ENCODE measurements around the gene CNNM1. TPM values are rescaled to one million over a fixed set of nuclear protein-coding genes. Genes with fewer than 3 reads are reported as not detected.

The CNNM1 gene
- total and polyA plus RNA-seq, 12 donors: 0.01 to 0.24 (median 0.10) TPM; not detected in 4

GRCh38 chr10:99370993-99371392 lies 41.8 kb downstream of the CNNM1 start:
- H3K36me3 ChIP-seq: no peaks in the 10 kb centered on the region
- no peak overlapping the region for H3K4me3 ChIP-seq
- intact Hi-C loops (cut with DNase I): loop anchor here in 1 of 10 donors (10.0 kb wide), 1 partner anchor 896 kb away; no protein-coding TSS in a partner anchor
- DNase-seq (no peak), ATAC-seq (peak in 1 of 8 donors; percentile 45)
- peaks cover 0 to 57% (median 8%) of the 10 kb centered on the region in 7 donors for H3K27me3 ChIP-seq
- H3K9me3 ChIP-seq: no peaks in the 10 kb centered on the region
- peak in 8 of 9 donors; percentile 21 to 56 (median 44) for TF ChIP-seq CTCF (IDR thresholded peaks at IDR 0.05)
- peaks cover 0 to 9% (median 0%) of the 10 kb centered on the region in 9 donors for H3K4me1 ChIP-seq
- 27 to 28% methylated on average over 2 of the region's 2 CpGs for WGBS, 2 donors
- no peak overlapping the region for H3K27ac ChIP-seq

- H3K4me3 ChIP-seq: no peak overlapping the region
- no peaks in the 10 kb centered on the region for H3K36me3 ChIP-seq
- H3K27ac ChIP-seq: no peak overlapping the region
- WGBS, 2 donors: 60 to 66% methylated on average over 9 of the region's 9 CpGs
- no peaks in the 10 kb centered on the region for H3K9me3 ChIP-seq
- no peak for ATAC-seq
- intact Hi-C loops (cut with DNase I): loop anchor here in 1 of 10 donors (10.0 kb wide), 1 partner anchor 898 kb away; no protein-coding TSS in a partner anchor
- DNase-seq: no peak
- no peak for TF ChIP-seq CTCF (IDR thresholded peaks at IDR 0.05)
- peaks cover 0 to 57% (median 8%) of the 10 kb centered on the region in 7 donors for H3K27me3 ChIP-seq
- peaks cover 0 to 9% (median 0%) of the 10 kb centered on the region in 9 donors for H3K4me1 ChIP-seq
Measured at GRCh38 chr10:99372546-99373271, 43.6 kb downstream of the CNNM1 start.

GRCh38 chr10:99374526-99374925 lies 45.4 kb downstream of the CNNM1 start:
- DNase-seq: no peak
- Histone ChIP-seq H3K4me1 (peaks cover 0 to 9% (median 0%) of the 10 kb centered on the region in 9 donors), H3K4me3 (no peak overlapping the region), H3K27ac (no peak overlapping the region), H3K27me3 (peaks cover 0 to 45% (median 6%) of the 10 kb centered on the region in 7 donors), H3K36me3 (no peaks in the 10 kb centered on the region), H3K9me3 (no peaks in the 10 kb centered on the region)
- WGBS, 2 donors: 44 to 59% methylated on average over 2 of the region's 2 CpGs
- TF ChIP-seq CTCF (IDR thresholded peaks at IDR 0.05): no peak
- ATAC-seq: no peak
- intact Hi-C loops (cut with DNase I): loop anchor here in 1 of 10 donors (10.0 kb wide), 1 partner anchor 900 kb away; no protein-coding TSS in a partner anchor

GRCh38 chr10:99374972-99375371 lies 45.8 kb downstream of the CNNM1 start:
- intact Hi-C loops (cut with DNase I): loop anchor here in 1 of 10 donors (10.0 kb wide), 1 partner anchor 900 kb away; no protein-coding TSS in a partner anchor
- WGBS, 2 donors: 52 to 79% methylated on average over 3 of the region's 3 CpGs
- Histone ChIP-seq H3K9me3 (no peaks in the 10 kb centered on the region), H3K4me1 (peaks cover 0 to 9% (median 0%) of the 10 kb centered on the region in 9 donors), H3K4me3 (no peak overlapping the region), H3K27ac (no peak overlapping the region), H3K27me3 (peaks cover 0 to 41% (median 2%) of the 10 kb centered on the region in 7 donors), H3K36me3 (no peaks in the 10 kb centered on the region)
- DNase-seq: no peak
- TF ChIP-seq CTCF (IDR thresholded peaks at IDR 0.05): no peak
- no peak for ATAC-seq
